Activated naive CD4-positive, alpha-beta T cell treated with Interleukin-2 at 50 U/mL for 16 hours (primary cell): ENCODE measurements around the gene TP63.
"Not testable (repeated sequence)": the region's sequence is repeated elsewhere in the genome, so short reads cannot be mapped to it uniquely, and the experiment has no call there.

ENCODE experiments used
- DNase-seq: peaks from one replicate; pipeline ENCODE4 v3.0.0-alpha.2; 2020

Gene TP63

GRCh38 chr3:189629803-189630455 is 1.3 kb upstream of the TP63 start:
- DNase-seq, result no peak

- no peak for DNase-seq
Observed at GRCh38 chr3:189630767-189631372, 319 bp upstream of the TP63 start.

- DNase-seq, result no peak
Observed at GRCh38 chr3:189631409-189631808, 220 bp downstream of the TP63 start.

- no peak for DNase-seq
Observed at GRCh38 chr3:189632242-189632641, 1.1 kb downstream of the TP63 start.

GRCh38 chr3:189635339-189635738 is 4.2 kb downstream of the TP63 start:
- no peak for DNase-seq

GRCh38 chr3:189636048-189636447 is 4.9 kb downstream of the TP63 start:
- DNase-seq, result no peak

- DNase-seq, result no peak
Observed at GRCh38 chr3:189637750-189638149, 6.6 kb downstream of the TP63 start.

- DNase-seq, result no peak
Observed at GRCh38 chr3:189638276-189639031, 7.3 kb downstream of the TP63 start.

GRCh38 chr3:189641776-189642175 is 10.6 kb downstream of the TP63 start:
- no peak for DNase-seq

GRCh38 chr3:189646853-189647542 is 15.8 kb downstream of the TP63 start:
- DNase-seq, result no peak

- DNase-seq, result no peak
Observed at GRCh38 chr3:189652042-189652441, 20.9 kb downstream of the TP63 start.

GRCh38 chr3:189655617-189656016 is 24.4 kb downstream of the TP63 start:
- DNase-seq, result no peak

- DNase-seq, result no peak
Observed at GRCh38 chr3:189659571-189659970, 28.4 kb downstream of the TP63 start.

GRCh38 chr3:189664311-189664710 is 33.1 kb downstream of the TP63 start:
- DNase-seq, result no peak

GRCh38 chr3:189672346-189672745 is 41.2 kb downstream of the TP63 start:
- DNase-seq, result not testable (repeated sequence)

GRCh38 chr3:189673535-189673934 is 42.3 kb downstream of the TP63 start:
- DNase-seq, result no peak

- DNase-seq, result no peak
Observed at GRCh38 chr3:189674249-189674913, 43.2 kb downstream of the TP63 start.

GRCh38 chr3:189677667-189678066 is 46.5 kb downstream of the TP63 start:
- DNase-seq, result no peak

- DNase-seq, result no peak
Observed at GRCh38 chr3:189680723-189681122, 49.5 kb downstream of the TP63 start.

GRCh38 chr3:189683546-189684255 is 52.5 kb downstream of the TP63 start:
- DNase-seq, result no peak

- DNase-seq, result no peak
Observed at GRCh38 chr3:189684317-189684716, 53.1 kb downstream of the TP63 start.

GRCh38 chr3:189685291-189685690 is 54.1 kb downstream of the TP63 start:
- DNase-seq, result no peak
